SU-DHL-6 (cell line): ENCODE measurements around the gene PEX12.
"Not testable (repeated sequence)": the region's sequence is repeated elsewhere in the genome, so short reads cannot be mapped to it uniquely, and the experiment has no call there.

ENCODE experiments used
- H2AFZ ChIP-seq: fragments of 200-600 bp; sonication (generic); 2 replicates; pipeline ENCODE4 v1.6.1; 2014; ENCODE audit warnings: low read depth, mild to moderate bottlenecking, moderate library complexity, mixed read lengths, antibody characterized with exemption, low read length; ENCODE audit not compliant: severe bottlenecking
- H3F3A ChIP-seq: fragments of 200-600 bp; shearing (Covaris generic); 2 replicates; pipeline ENCODE4 v1.6.0; 2016; ENCODE audit warnings: antibody characterized with exemption, mild to moderate bottlenecking; ENCODE audit not compliant: insufficient read depth
- H3K27ac ChIP-seq: fragments of 200-600 bp; sonication (generic); 2 replicates; pipeline ENCODE4 v1.5.1; 2016; ENCODE audit warnings: low read depth, mild to moderate bottlenecking, low read length, moderate library complexity, mixed read lengths
- H3K27me3 ChIP-seq: fragments of 200-600 bp; sonication (generic), shearing (Covaris generic); 2 replicates; pipeline ENCODE4 v1.6.0; 2014; ENCODE audit warnings: mild to moderate bottlenecking, low read length
- H3K36me3 ChIP-seq: fragments of 200-600 bp; sonication (generic); 2 replicates; pipeline ENCODE4 v1.6.1; 2014; ENCODE audit warnings: mild to moderate bottlenecking, low read length, mixed read lengths
- H3K4me2 ChIP-seq: fragments of 300-600, 200-600 bp; shearing (Covaris generic), sonication (generic); 2 replicates; pipeline ENCODE4 v1.6.0; 2014; ENCODE audit warnings: low read length, low read depth, mild to moderate bottlenecking; ENCODE audit not compliant: poor library complexity, severe bottlenecking
- H3K4me3 ChIP-seq: fragments of 200-600 bp; sonication (generic); 2 replicates; pipeline ENCODE4 v1.5.1; 2014; ENCODE audit warnings: antibody characterized with exemption, low read length, mild to moderate bottlenecking, mixed read lengths; ENCODE audit not compliant: insufficient read depth, poor library complexity, severe bottlenecking
- H3K79me2 ChIP-seq: fragments of 200-600 bp; sonication (generic); 2 replicates; pipeline ENCODE4 v1.6.1; 2014; ENCODE audit warnings: mild to moderate bottlenecking, low read length, moderate library complexity; ENCODE audit not compliant: insufficient read depth
- H3K9ac ChIP-seq: fragments of 200-600 bp; sonication (generic); 2 replicates; pipeline ENCODE4 v1.7.0; 2014; ENCODE audit warnings: mild to moderate bottlenecking, low read length
- H3K9me2 ChIP-seq: fragments of 200-600 bp; sonication (generic); replicated peaks from 2 replicates; pipeline ENCODE4 v1.6.1; 2014; ENCODE audit warnings: low read length; ENCODE audit not compliant: insufficient read depth
- H3K9me3 ChIP-seq: fragments of 200-600 bp; sonication (generic); 2 replicates; pipeline ENCODE4 v1.6.1; 2014; ENCODE audit warnings: low read length, mixed read lengths; ENCODE audit not compliant: insufficient read depth
- H4K20me1 ChIP-seq: fragments of 200-600 bp; sonication (generic); 2 replicates; pipeline ENCODE4 v1.6.1; 2014; ENCODE audit warnings: low read depth, mild to moderate bottlenecking, antibody characterized with exemption, low read length, moderate library complexity, mixed read lengths
- CTCF ChIP-seq: fragments of 200-600 bp; sonication (generic); IDR thresholded peaks from one replicate; pipeline ENCODE4 v1.5.1; 2017; ENCODE audit warnings: antibody characterized with exemption, mild to moderate bottlenecking, low read length, moderate library complexity; ENCODE audit not compliant: insufficient read depth, poor library complexity, severe bottlenecking
- EZH2phosphoT487 ChIP-seq: fragments of 200-600 bp; sonication (generic), shearing (Covaris generic); conservative IDR thresholded peaks from 2 replicates; pipeline ENCODE4 v1.6.1; 2018; ENCODE audit warnings: mild to moderate bottlenecking, antibody characterized with exemption, low read length, moderate library complexity, mixed read lengths

PEX12 gene

GRCh38 chr17:35536664-35537171 lies 41.7 kb downstream of the PEX12 start:
- no peak overlapping the region for H3K4me2 ChIP-seq

GRCh38 chr17:35535406-35535805 lies 43.0 kb downstream of the PEX12 start:
- H3K79me2 ChIP-seq, result not testable (repeated sequence)

More at GRCh38 chr17:35536664-35537171, 41.7 kb downstream of the PEX12 start:
- H3K9me3 ChIP-seq, result no peaks in the 10 kb centered on the region
- H3K79me2 ChIP-seq, result no peaks in the 10 kb centered on the region
- H3K9me2 ChIP-seq, result no peaks in the 10 kb centered on the region
- no peaks in the 10 kb centered on the region for H3F3A ChIP-seq
- H4K20me1 ChIP-seq, result no peaks in the 10 kb centered on the region
- no peak for TF ChIP-seq EZH2phosphoT487
- no peak for TF ChIP-seq CTCF
- no peak overlapping the region for H2AFZ ChIP-seq
- peaks cover 3% of the 10 kb centered on the region; the same call in 1 of the 2 replicates for H3K27me3 ChIP-seq
- H3K27ac ChIP-seq, result no peak overlapping the region
- no peak overlapping the region for H3K4me3 ChIP-seq
- no peaks in the 10 kb centered on the region for H3K36me3 ChIP-seq
- H3K9ac ChIP-seq, result no peak overlapping the region

GRCh38 chr17:35534576-35535093 lies 43.7 kb downstream of the PEX12 start:
- H3K79me2 ChIP-seq, result no peaks in the 10 kb centered on the region
- no peaks in the 10 kb centered on the region for H3K9me2 ChIP-seq
- no peak overlapping the region for H3K9ac ChIP-seq
- no peaks in the 10 kb centered on the region for H3K9me3 ChIP-seq
- H3K4me2 ChIP-seq, result no peak overlapping the region
- no peaks in the 10 kb centered on the region for H3F3A ChIP-seq
- no peak overlapping the region for H2AFZ ChIP-seq
- H3K27me3 ChIP-seq, result peaks cover 3% of the 10 kb centered on the region; the same call in 1 of the 2 replicates
- TF ChIP-seq EZH2phosphoT487 (no peak), CTCF (no peak)
- H3K4me3 ChIP-seq, result no peak overlapping the region
- no peaks in the 10 kb centered on the region for H4K20me1 ChIP-seq
- H3K36me3 ChIP-seq, result no peaks in the 10 kb centered on the region
- no peak overlapping the region for H3K27ac ChIP-seq

More at GRCh38 chr17:35535406-35535805, 43.0 kb downstream of the PEX12 start:
- not testable (repeated sequence) for H3K9me2 ChIP-seq, H3K9ac ChIP-seq, H3K9me3 ChIP-seq, H3K27me3 ChIP-seq, H4K20me1 ChIP-seq, H3K36me3 ChIP-seq, H3K4me2 ChIP-seq, H2AFZ ChIP-seq, H3K27ac ChIP-seq, H3K4me3 ChIP-seq, H3F3A ChIP-seq

- Histone ChIP-seq H3K36me3 (no peaks in the 10 kb centered on the region), H4K20me1 (no peaks in the 10 kb centered on the region), H2AFZ (no peak overlapping the region), H3K4me2 (no peak overlapping the region), H3K27ac (no peak overlapping the region), H3K79me2 (no peaks in the 10 kb centered on the region), H3K4me3 (no peak overlapping the region), H3K9me2 (no peaks in the 10 kb centered on the region), H3K27me3 (peaks cover 3% of the 10 kb centered on the region; the same call in 1 of the 2 replicates), H3K9me3 (no peaks in the 10 kb centered on the region), H3K9ac (no peak overlapping the region), H3F3A (no peaks in the 10 kb centered on the region)
- TF ChIP-seq CTCF, result no peak
- no peak for TF ChIP-seq EZH2phosphoT487
Measured at GRCh38 chr17:35531160-35531559, 47.2 kb downstream of the PEX12 start.
